Prostate gland (tissue), 2 donors: ENCODE data around the gene NPR1.

Experiments
- POLR2A ChIP-seq: fragments of 450-650 bp; IDR thresholded peaks from one replicate; pipeline ENCODE4 v1.6.1; 2016; ENCODE audit warnings: antibody characterized with exemption, mild to moderate bottlenecking
- POLR2AphosphoS5 ChIP-seq: sonication (generic); formaldehyde crosslinking; IDR thresholded peaks from one replicate; pipeline ENCODE4 v1.6.1; 2017; ENCODE audit warnings: antibody characterized with exemption
- TF ChIP-seq, protein P1 (sequence below), 4 experiments: fragments of 200-600 bp in 2 of 4; fragments of 450-650 bp in 2 of 4; sonication (generic) in 2 of 4; IDR thresholded peaks; 1 replicate in 3 of 4; 2 replicates in 1 of 4; pipeline ENCODE4 v1.5.1; 2016 to 2019; ENCODE audit warnings: antibody characterized with exemption in 4 of 4, mild to moderate bottlenecking in 2 of 4, moderate library complexity in 2 of 4

DNA sequence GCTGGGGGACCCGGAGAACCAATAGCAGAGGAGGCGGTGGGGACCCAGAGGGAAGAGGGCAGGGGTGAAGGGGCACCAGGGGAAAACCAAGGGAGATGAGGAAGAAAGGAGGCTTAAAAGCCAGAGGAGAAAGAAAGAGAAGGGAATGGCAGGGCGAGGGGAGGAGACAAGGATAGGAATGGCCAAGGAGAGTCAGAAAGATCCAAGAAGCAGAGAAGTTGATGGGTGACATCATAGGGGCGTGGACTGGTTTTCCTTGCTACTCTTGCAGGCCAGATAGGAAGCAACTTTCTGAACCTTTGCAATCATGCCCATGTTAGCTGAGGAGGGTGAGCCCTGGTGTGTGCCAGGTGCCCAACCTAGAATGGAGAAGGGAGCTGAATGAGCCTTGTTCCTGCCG lies 5.4 kb downstream of the NPR1 start:
- TF ChIP-seq, protein P1, sequence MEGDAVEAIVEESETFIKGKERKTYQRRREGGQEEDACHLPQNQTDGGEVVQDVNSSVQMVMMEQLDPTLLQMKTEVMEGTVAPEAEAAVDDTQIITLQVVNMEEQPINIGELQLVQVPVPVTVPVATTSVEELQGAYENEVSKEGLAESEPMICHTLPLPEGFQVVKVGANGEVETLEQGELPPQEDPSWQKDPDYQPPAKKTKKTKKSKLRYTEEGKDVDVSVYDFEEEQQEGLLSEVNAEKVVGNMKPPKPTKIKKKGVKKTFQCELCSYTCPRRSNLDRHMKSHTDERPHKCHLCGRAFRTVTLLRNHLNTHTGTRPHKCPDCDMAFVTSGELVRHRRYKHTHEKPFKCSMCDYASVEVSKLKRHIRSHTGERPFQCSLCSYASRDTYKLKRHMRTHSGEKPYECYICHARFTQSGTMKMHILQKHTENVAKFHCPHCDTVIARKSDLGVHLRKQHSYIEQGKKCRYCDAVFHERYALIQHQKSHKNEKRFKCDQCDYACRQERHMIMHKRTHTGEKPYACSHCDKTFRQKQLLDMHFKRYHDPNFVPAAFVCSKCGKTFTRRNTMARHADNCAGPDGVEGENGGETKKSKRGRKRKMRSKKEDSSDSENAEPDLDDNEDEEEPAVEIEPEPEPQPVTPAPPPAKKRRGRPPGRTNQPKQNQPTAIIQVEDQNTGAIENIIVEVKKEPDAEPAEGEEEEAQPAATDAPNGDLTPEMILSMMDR (IDR thresholded peaks at IDR 0.05) = no peak
- no peak for TF ChIP-seq POLR2AphosphoS5
- TF ChIP-seq POLR2A = no peak
